ENCODE measurements around the gene ZPBP.

ZPBP gene

DNA sequence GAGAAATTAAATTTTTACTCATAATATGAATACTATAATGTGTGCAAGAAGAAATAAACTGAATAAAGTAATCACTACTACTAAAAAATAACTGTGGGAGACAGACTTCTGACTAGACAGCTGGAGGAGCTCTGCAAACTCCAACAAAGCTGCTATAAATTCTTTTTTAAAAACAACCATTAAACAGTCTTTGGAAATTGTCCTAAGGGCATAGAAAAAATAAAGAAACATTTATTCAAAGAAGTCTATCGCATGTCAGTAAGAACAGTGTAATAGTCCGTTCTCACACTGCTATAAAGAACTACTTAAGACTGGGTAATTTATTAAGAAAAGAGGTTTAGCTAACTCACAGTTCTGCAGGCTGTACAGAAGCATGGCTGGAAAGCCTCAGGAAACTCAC, 56.0 kb downstream of the ZPBP start:
- DNase-seq (ENCODE audit: low read depth), result no peak

DNA sequence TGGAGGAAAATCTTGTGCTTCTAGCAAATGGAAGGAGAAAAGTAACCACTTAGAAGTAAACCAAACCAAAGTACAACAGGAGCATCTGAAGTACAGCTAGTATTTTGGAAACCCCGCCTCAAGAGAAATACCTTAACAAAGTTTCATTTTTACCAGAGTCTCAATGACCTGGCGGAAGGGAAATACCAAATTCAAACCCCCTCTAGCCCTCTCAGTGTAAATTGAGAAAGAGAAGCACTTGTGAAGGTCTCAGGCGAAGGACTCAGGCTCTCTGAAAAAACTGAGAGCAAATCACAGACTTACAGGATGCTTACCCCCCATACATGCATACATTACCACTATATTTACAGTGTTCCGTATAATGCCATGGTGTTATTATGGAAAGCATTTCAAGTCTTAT, 70.1 kb downstream of the ZPBP start:
- no peak for DNase-seq (ENCODE audit: low read depth)

DNA sequence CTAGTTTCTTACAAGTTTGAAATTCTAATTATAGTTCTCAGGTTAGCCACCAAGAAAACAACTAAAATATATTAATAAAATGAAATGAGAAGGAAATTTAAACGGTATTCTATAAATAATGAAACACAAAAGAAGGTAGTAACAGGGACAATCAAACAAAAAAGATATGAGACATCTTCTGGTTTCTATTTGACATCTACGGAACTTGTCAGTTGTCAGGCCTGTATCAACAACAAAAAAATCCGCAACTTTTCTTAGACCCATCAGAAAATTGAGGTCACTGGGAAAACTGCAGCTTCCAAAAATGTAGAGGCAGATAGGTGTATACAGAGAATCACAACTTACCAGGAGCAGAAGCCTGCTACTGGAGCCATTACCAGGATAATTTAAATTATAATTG, 70.6 kb downstream of the ZPBP start:
- no peak for DNase-seq (ENCODE audit: low read depth)

DNA sequence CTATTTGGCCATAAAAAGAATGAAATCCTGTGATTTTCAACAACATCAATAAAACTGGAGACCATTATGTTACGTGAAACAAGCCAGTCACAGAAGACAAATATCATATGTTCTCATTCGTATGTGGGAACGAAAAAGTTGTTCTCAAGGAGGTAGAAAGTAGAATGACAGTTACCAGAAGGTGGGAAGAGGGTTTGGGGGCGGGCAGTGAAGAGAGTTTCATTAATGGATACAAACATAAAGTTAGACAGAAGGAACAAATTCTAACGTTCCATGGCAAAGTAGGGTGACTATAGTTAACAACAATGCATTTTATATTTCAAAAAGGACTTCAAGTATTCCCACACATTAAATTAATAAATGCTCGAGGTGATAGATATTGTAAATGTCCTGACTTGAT, 97.4 kb downstream of the ZPBP start:
- DNase-seq (ENCODE audit: low read depth), result no peak

GRCh38 chr7:49986191-49986590, 106.9 kb downstream of the ZPBP start:
- DNase-seq (ENCODE audit: low read depth), result no peak

DNA sequence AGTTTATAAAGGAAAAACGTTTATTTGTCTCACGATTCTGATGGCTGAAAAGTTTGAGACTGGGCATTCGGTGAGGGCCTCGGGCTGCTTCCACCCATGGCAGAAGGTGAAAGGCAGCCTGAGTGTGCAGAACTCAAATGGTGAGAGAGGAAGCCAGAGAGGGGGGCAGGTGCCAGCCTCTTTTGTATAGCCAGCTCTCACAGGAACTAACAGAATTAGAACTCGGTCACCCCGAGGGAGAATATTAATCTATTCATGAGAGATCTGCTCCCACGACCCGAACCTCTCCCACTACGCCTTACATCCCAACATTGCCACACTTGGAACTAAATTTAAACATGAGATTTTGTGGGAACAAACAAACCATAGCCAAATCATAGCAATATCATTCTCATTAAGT, 112.6 kb downstream of the ZPBP start:
- no peak for DNase-seq (ENCODE audit: low read depth)

GRCh38 chr7:49976238-49976637, 116.8 kb downstream of the ZPBP start:
- no peak for DNase-seq (ENCODE audit: low read depth)

- no peak for DNase-seq (ENCODE audit: low read depth)
Measured at GRCh38 chr7:49974035-49974434, 119.0 kb downstream of the ZPBP start.

DNA sequence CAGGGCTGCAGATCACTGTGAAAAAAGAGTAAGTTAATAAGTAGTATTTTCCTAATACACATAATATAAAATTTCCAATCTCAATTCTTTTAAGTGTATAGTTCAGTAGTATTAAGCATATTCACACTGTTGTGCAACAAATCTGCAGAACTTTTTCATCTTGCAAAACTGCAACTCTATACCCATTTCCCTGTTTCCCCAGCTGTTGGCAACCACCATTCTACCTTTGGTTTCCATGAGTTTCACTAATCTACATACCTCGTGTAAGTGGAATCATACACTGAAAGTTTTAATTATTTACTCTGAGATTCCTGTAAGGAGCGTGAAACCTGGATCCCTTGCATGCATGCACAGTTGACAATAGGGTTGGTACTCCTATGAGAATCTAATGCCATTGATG, 155.4 kb downstream of the ZPBP start:
- DNase-seq (ENCODE audit: low read depth), result no peak

DNA sequence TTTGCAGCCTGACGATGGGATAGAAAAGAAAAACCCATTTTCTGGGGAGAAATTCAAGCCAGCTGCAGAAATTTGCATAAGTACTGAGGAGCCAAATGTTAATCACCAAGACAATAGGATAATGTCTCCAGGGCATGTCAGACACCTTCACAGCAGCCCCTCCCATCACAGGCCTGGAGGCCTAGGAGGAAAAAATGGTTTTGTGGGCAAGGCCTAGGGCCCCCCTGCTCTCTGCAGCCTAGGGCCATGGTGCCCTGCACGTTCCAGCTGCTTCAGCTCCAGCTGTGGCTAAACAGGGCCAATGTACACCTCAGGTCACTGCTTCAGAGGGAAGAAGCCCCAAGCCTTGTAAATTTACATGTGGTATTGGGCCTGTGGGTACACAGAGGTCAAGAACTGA, 161.4 kb downstream of the ZPBP start:
- DNase-seq (ENCODE audit: low read depth), result no peak

GRCh38 chr7:49928787-49929186, 164.3 kb downstream of the ZPBP start:
- DNase-seq (ENCODE audit: low read depth), result no peak

- no peak for DNase-seq (ENCODE audit: low read depth)
Measured at GRCh38 chr7:49927631-49928030, 165.4 kb downstream of the ZPBP start.

- no peak for DNase-seq (ENCODE audit: low read depth)
Measured at GRCh38 chr7:49926720-49927119, 166.3 kb downstream of the ZPBP start.

- no peak for DNase-seq (ENCODE audit: low read depth)
Measured at GRCh38 chr7:49911909-49912308, 181.1 kb downstream of the ZPBP start.

DNA sequence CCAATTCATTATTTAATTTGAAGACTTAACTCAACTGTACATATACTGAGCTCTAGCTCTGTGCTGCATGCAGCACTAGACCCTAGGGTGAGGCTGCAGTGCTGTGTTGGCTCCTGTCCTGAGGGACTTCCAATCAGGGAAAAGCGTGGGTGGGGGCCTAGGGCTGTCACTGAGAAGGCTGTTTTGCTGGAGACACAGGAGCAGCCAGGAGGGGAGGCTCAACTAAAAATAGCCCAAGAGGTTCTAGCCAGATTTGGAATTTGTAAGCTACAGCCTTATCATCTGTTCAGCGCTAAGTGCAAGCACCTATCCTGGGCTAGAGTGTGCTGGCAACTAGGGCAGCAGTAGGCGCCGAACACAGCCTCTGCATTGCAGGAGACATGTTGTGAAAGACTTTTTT, 198.5 kb downstream of the ZPBP start:
- DNase-seq (ENCODE audit: low read depth), result no peak

DNA sequence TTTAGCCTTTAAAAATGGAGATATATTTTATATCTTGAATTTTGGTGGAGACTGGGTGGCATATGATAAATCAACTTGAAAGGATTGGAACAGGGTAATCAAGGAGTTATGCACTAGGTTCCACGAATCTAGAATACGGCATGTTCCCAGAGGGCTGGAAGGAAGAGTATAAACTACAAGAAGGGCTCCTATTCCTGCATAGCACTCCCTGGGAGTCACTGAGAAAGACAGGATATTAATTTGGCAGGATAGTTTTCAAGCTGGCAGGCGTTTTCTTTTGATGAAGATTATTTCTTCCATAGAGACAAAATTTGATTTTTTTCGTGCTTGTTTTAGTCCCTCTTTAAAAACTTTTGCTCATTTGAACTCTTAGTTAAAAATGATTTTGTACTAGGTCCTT, 199.9 kb downstream of the ZPBP start:
- DNase-seq (ENCODE audit: low read depth), result no peak

DNA sequence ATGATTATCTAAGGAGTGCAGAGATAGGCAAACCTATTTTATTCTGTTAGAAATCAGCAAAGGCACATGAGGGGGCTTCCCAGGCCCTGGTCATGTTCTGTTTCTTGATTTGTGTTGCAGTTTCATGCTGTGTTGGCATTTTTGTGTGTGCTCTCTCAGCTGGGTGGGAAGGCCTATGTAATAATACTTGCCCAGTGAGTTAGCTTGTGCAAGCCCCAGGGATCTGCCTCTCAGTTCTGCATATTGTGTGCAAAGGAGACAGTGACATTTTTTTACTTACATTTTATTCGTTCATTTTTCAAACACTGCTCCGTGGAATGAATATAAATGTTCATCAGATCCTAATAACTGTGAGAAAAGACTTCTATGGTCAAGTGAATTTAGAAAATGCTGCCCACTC, 200.6 kb downstream of the ZPBP start:
- DNase-seq (ENCODE audit: low read depth), result no peak

Measured in activated T-cell treated with anti-CD3 and anti-CD28 coated beads for 1 hour (primary cell).